Neuronal stem cell (in vitro differentiated cells): ENCODE results near the gene GRIP2.

ENCODE experiments used
- DNase-seq: peaks from one replicate; pipeline ENCODE4 v3.0.0-alpha.2; 2013; ENCODE audit warnings: low spot score
- H2AFZ ChIP-seq: one replicate; pipeline ENCODE4 v1.6.1; 2013; ENCODE audit warnings: mild to moderate bottlenecking, low read length, inconsistent platforms
- H2AK5ac ChIP-seq: 2 replicates; pipeline ENCODE4 v1.6.1; 2013; ENCODE audit warnings: low read depth, mild to moderate bottlenecking, inconsistent platforms, low read length, moderate library complexity, mixed read lengths
- H2BK120ac ChIP-seq: 2 replicates; pipeline ENCODE4 v1.6.1; 2013; ENCODE audit warnings: low read depth, mild to moderate bottlenecking, inconsistent platforms, low read length, moderate library complexity, mixed read lengths
- H2BK12ac ChIP-seq: one replicate; pipeline ENCODE4 v1.6.1; 2013; ENCODE audit warnings: low read length, inconsistent platforms
- H2BK15ac ChIP-seq: 2 replicates; pipeline ENCODE4 v1.6.1; 2013; ENCODE audit warnings: mild to moderate bottlenecking, low read length, inconsistent platforms, mixed read lengths
- H2BK5ac ChIP-seq: one replicate; pipeline ENCODE4 v1.6.1; 2013; ENCODE audit warnings: inconsistent platforms, mild to moderate bottlenecking, low read length, moderate library complexity
- H3K14ac ChIP-seq: one replicate; pipeline ENCODE4 v1.6.1; 2013; ENCODE audit warnings: low read length, inconsistent platforms
- H3K18ac ChIP-seq: 2 replicates; pipeline ENCODE4 v1.6.1; 2013; ENCODE audit warnings: low read length, inconsistent platforms
- H3K23ac ChIP-seq: 2 replicates; pipeline ENCODE4 v1.6.1; 2013; ENCODE audit warnings: low read depth, mild to moderate bottlenecking, mixed read lengths, low read length, inconsistent platforms; ENCODE audit not compliant: poor library complexity
- H3K27ac ChIP-seq: replicated peaks from 3 replicates; pipeline ENCODE4 v1.5.1; 2013; ENCODE audit warnings: low read length, inconsistent platforms
- H3K27me3 ChIP-seq, 3 experiments: 2 replicates each; pipeline ENCODE4 v1.6.1; 2013; ENCODE audit warnings: low read length in 3 of 3, mild to moderate bottlenecking in 2 of 3, inconsistent platforms in 1 of 3, low read depth in 1 of 3, mixed read lengths in 1 of 3, moderate library complexity in 1 of 3; ENCODE audit not compliant: control insufficient read depth in 3 of 3, insufficient read depth in 3 of 3
- H3K36me3 ChIP-seq, 2 donors: replicated peaks in 1 of 2; 2 replicates each; pipeline ENCODE4 v1.6.1; 2013; ENCODE audit warnings: low read length in 2 of 2; ENCODE audit not compliant: control insufficient read depth in 2 of 2, insufficient read depth in 2 of 2
- H3K4ac ChIP-seq: 2 replicates; pipeline ENCODE4 v1.6.1; 2013; ENCODE audit warnings: inconsistent platforms, mild to moderate bottlenecking, low read length, moderate library complexity
- H3K4me1 ChIP-seq, 2 donors: 1 replicate in 1 of 2; 2 replicates in 1 of 2; pipeline ENCODE4 v1.6.1; 2013; ENCODE audit warnings: low read length in 2 of 2, low read depth in 1 of 2; ENCODE audit not compliant: control insufficient read depth in 2 of 2, insufficient read depth in 1 of 2
- H3K4me2 ChIP-seq: one replicate; pipeline ENCODE4 v1.6.1; 2013; ENCODE audit warnings: mild to moderate bottlenecking, low read length, inconsistent platforms; ENCODE audit not compliant: insufficient read depth, poor library complexity, severe bottlenecking
- H3K4me3 ChIP-seq, 2 donors: 2 replicates each; pipeline ENCODE4 v1.5.1; 2013; ENCODE audit warnings: low read length in 2 of 2, mild to moderate bottlenecking in 2 of 2, inconsistent platforms in 1 of 2, moderate library complexity in 1 of 2
- H3K79me1 ChIP-seq: one replicate; pipeline ENCODE4 v1.6.1; 2013; ENCODE audit warnings: low read depth, mild to moderate bottlenecking, inconsistent platforms, low read length, moderate library complexity
- H3K9ac ChIP-seq: one replicate; pipeline ENCODE4 v1.6.1; 2013; ENCODE audit warnings: mild to moderate bottlenecking, low read depth, low read length, inconsistent platforms; ENCODE audit not compliant: poor library complexity
- H3K9me3 ChIP-seq, 2 donors: replicated peaks in 1 of 2; 2 replicates each; pipeline versions ENCODE3 to v1.6.1; 2013; ENCODE audit warnings: low read length in 2 of 2, mild to moderate bottlenecking in 2 of 2, inconsistent platforms in 1 of 2, low read depth in 1 of 2, mixed read lengths in 1 of 2, moderate library complexity in 1 of 2; ENCODE audit not compliant: control insufficient read depth in 2 of 2, insufficient read depth in 1 of 2
- H4K8ac ChIP-seq: one replicate; pipeline ENCODE4 v1.6.1; 2013; ENCODE audit warnings: low read depth, mild to moderate bottlenecking, inconsistent platforms, low read length, moderate library complexity
- H4K91ac ChIP-seq: one replicate; pipeline ENCODE4 v1.6.1; 2013; ENCODE audit warnings: low read length, low read depth, mild to moderate bottlenecking, inconsistent platforms; ENCODE audit not compliant: poor library complexity
- WGBS, 2 donors: extraction: QIAGEN DNeasy Blood & Tissue Kit; methylation state at CpG; one replicate each; pipeline ENCODE4 v1.1.7; 2013; ENCODE audit warnings: missing lambda C conversion rate in 2 of 2, mixed read lengths in 1 of 2; ENCODE audit not compliant: insufficient read length in 2 of 2, insufficient replicate concordance in 1 of 2; ENCODE audit errors: extremely low coverage in 2 of 2; 5-methylcytosine and 5-hydroxymethylcytosine counted together

Gene GRIP2

DNA sequence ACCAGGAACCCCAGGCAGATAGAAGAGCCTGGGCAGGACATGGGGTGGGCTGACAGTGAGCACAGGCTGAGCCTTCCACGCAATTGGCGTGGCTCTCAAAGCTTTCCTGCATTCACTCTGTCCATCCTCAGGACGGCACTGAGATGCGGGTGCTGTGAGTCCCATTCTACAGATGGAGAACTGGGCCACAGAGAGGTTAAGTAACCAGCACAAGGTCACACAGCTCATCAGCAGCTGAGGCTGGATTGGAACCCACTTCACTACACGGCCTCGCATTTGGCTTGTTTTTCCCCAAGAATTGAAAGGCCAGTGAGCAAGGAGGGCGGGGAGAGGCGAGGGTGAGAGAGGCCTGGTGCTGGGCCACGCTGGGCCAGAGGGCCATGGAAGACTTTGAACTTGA lies 36.0 kb upstream of the GRIP2 start:
- Histone ChIP-seq H2BK120ac (no peak overlapping the region), H3K4me3 (no peak overlapping the region), H3K4me1 (no peaks in the 10 kb centered on the region), H3K4me2 (no peak overlapping the region), H3K27me3 (peaks cover 0 to 20% (median 0%) of the 10 kb centered on the region in 3 experiments), H2BK5ac (peak overlapping the region; percentile 55), H3K4ac (no peak overlapping the region), H3K36me3 (no peaks in the 10 kb centered on the region), H2BK12ac (no peak overlapping the region), H2AFZ (no peak overlapping the region), H3K9ac (no peak overlapping the region), H3K27ac (no peak overlapping the region), H4K8ac (peak overlapping the region; percentile 52), H3K14ac (no peak overlapping the region), H3K79me1 (no peaks in the 10 kb centered on the region), H3K23ac (no peak overlapping the region), H2AK5ac (no peak overlapping the region), H4K91ac (no peak overlapping the region), H2BK15ac (no peak overlapping the region), H3K9me3 (no peaks in the 10 kb centered on the region), H3K18ac (peak overlapping the region; percentile 55)
- WGBS, 2 donors, result no CpG with 5 or more reads among the region's 9 CpGs
- no peak for DNase-seq

DNA sequence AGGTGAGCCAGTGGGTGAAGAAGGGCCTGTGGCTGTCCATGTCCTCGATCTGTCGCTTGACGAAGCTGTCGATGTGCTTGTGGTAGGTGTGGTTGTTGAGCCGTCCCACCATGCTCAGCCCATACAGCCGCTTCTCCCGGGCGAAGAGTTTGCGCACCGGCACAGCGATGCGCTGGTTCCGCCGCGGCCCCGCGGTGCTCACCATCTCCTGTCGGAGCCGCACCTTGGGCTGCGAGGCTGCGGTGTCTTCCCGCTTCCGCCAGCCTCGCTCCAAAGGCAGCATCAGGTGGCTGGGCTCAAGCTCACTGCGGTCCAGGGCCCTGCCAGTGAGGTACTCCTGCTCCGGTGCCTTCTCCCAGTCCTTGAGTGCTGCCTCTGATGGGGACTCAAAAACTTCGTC lies 34.0 kb upstream of the GRIP2 start:
- Histone ChIP-seq H2AFZ (no peak overlapping the region), H4K8ac (no peak overlapping the region), H3K79me1 (no peaks in the 10 kb centered on the region), H3K4me1 (no peaks in the 10 kb centered on the region), H3K9ac (no peak overlapping the region), H3K4me2 (no peak overlapping the region), H3K27me3 (peaks cover 0 to 24% (median 0%) of the 10 kb centered on the region in 3 experiments), H3K4ac (no peak overlapping the region), H2BK5ac (no peak overlapping the region), H3K18ac (peak overlapping the region; percentile 2), H2AK5ac (peak overlapping the region; percentile 33), H2BK12ac (no peak overlapping the region), H2BK15ac (no peak overlapping the region), H4K91ac (no peak overlapping the region), H3K27ac (no peak overlapping the region), H3K14ac (peak overlapping the region; percentile 65), H2BK120ac (no peak overlapping the region), H3K23ac (peak overlapping the region; percentile 17), H3K4me3 (no peak overlapping the region), H3K36me3 (no peaks in the 10 kb centered on the region), H3K9me3 (no peaks in the 10 kb centered on the region)
- no CpG with 5 or more reads among the region's 27 CpGs for WGBS, 2 donors
- no peak for DNase-seq

DNA sequence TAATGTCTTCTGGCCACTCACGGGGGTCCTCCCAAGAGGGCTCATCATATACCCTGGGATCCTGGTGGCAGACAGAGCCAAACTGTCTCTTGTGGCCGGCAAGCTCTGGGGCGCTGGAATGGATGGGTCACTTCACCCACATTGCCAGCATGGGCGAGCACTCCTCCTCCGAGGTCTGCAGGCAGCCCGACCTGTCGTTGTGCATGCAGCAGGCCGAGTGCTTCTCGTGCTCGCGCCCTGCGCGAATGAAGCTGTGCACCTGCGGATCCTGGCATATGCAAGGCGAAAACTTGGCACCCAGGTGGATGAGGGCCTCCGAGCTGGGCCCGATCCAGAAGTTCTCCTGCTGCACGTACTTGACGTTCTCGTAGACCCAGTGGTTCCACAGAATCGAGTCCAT lies 33.6 kb upstream of the GRIP2 start:
- peak overlapping the region; percentile 33 for H2AK5ac ChIP-seq
- H3K9me3 ChIP-seq, result no peaks in the 10 kb centered on the region
- no peak overlapping the region for H3K27ac ChIP-seq
- peaks cover 0 to 24% (median 0%) of the 10 kb centered on the region in 3 experiments for H3K27me3 ChIP-seq
- H3K23ac ChIP-seq, result no peak overlapping the region
- H3K4me3 ChIP-seq, result no peak overlapping the region
- no peak overlapping the region for H3K4me2 ChIP-seq
- H4K91ac ChIP-seq, result no peak overlapping the region
- no peak overlapping the region for H4K8ac ChIP-seq
- no peak overlapping the region for H2BK5ac ChIP-seq
- H3K18ac ChIP-seq, result no peak overlapping the region
- H3K9ac ChIP-seq, result no peak overlapping the region
- H3K14ac ChIP-seq, result peak overlapping the region; percentile 65
- no peak for DNase-seq
- H2BK120ac ChIP-seq, result no peak overlapping the region
- H2BK12ac ChIP-seq, result no peak overlapping the region
- no CpG with 5 or more reads among the region's 21 CpGs for WGBS, 2 donors
- H3K36me3 ChIP-seq, result no peaks in the 10 kb centered on the region
- H2AFZ ChIP-seq, result no peak overlapping the region
- H3K4me1 ChIP-seq, result no peaks in the 10 kb centered on the region
- no peaks in the 10 kb centered on the region for H3K79me1 ChIP-seq
- no peak overlapping the region for H2BK15ac ChIP-seq
- no peak overlapping the region for H3K4ac ChIP-seq

- Histone ChIP-seq H2BK15ac (no peak overlapping the region), H3K4ac (no peak overlapping the region), H3K18ac (peak overlapping the region; percentile 5), H4K91ac (no peak overlapping the region), H3K27ac (no peak overlapping the region), H3K4me2 (no peak overlapping the region), H3K4me1 (no peaks in the 10 kb centered on the region), H3K23ac (no peak overlapping the region), H3K79me1 (no peaks in the 10 kb centered on the region), H3K4me3 (peak overlapping the region in 1 of 2 donors; percentile 38), H2BK120ac (no peak overlapping the region), H3K9ac (no peak overlapping the region), H2BK12ac (no peak overlapping the region), H2BK5ac (no peak overlapping the region), H2AFZ (no peak overlapping the region), H4K8ac (no peak overlapping the region), H3K14ac (no peak overlapping the region), H3K9me3 (no peaks in the 10 kb centered on the region), H3K36me3 (no peaks in the 10 kb centered on the region), H3K27me3 (peaks cover 0 to 13% (median 0%) of the 10 kb centered on the region in 3 experiments), H2AK5ac (no peak overlapping the region)
- no peak for DNase-seq
- WGBS, 2 donors, result no CpG with 5 or more reads among the region's 5 CpGs
Observed at GRCh38 chr3:14570864-14571263, 30.7 kb upstream of the GRIP2 start.
